CD14-positive monocyte (primary cell): ENCODE results near the gene DMAC1. TPM values are rescaled to one million over a fixed set of nuclear protein-coding genes. Genes with fewer than 3 reads are reported as not detected.

ENCODE experiments used
- DNase-seq, 3 donors: peaks; one replicate each; pipeline ENCODE4 v3.0.0-alpha.2; 2011 to 2022
- H2AFZ ChIP-seq: 2 replicates; pipeline ENCODE4 v1.6.0; 2012; ENCODE audit warnings: mild to moderate bottlenecking, low read depth, low read length, inconsistent platforms; ENCODE audit not compliant: insufficient read depth, poor library complexity, severe bottlenecking
- H3K27ac ChIP-seq, 2 donors: 1 replicate in 1 of 2; 2 replicates in 1 of 2; pipeline ENCODE4 v1.5.1; 2012 to 2013; ENCODE audit warnings: low read length in 2 of 2, control low read depth in 1 of 2, inconsistent platforms in 1 of 2, low read depth in 1 of 2, mild to moderate bottlenecking in 1 of 2
- H3K27me3 ChIP-seq, 2 donors: one replicate each; pipeline versions ENCODE4 v1.6.0 to v1.6.1; 2011 to 2013; ENCODE audit warnings: low read length in 2 of 2; ENCODE audit not compliant: control insufficient read depth in 2 of 2, insufficient read depth in 2 of 2
- H3K36me3 ChIP-seq, 2 donors: replicated peaks in 1 of 2; 1 replicate in 1 of 2; 2 replicates in 1 of 2; pipeline versions ENCODE4 v1.5.1 to v1.6.1; 2012 to 2013; ENCODE audit warnings: low read length in 2 of 2, control low read depth in 1 of 2, inconsistent platforms in 1 of 2, mild to moderate bottlenecking in 1 of 2; ENCODE audit not compliant: insufficient read depth in 2 of 2, control insufficient read depth in 1 of 2
- H3K4me1 ChIP-seq, 2 donors: 1 replicate in 1 of 2; 2 replicates in 1 of 2; pipeline versions ENCODE4 v1.5.1 to v1.6.1; 2012 to 2013; ENCODE audit warnings: low read length in 2 of 2, control low read depth in 1 of 2, inconsistent platforms in 1 of 2, mild to moderate bottlenecking in 1 of 2, moderate library complexity in 1 of 2; ENCODE audit not compliant: insufficient read depth in 2 of 2, control insufficient read depth in 1 of 2
- H3K4me2 ChIP-seq: replicated peaks from 2 replicates; pipeline ENCODE3; 2012; ENCODE audit warnings: low read length, moderate library complexity, mild to moderate bottlenecking; ENCODE audit not compliant: poor library complexity, severe bottlenecking; ENCODE audit errors: extremely low read depth
- H3K4me3 ChIP-seq, 3 experiments: fragments of 200-600 bp in 1 of 3; sonication (generic) in 1 of 3; replicated peaks in 1 of 3; 1 replicate in 2 of 3; 2 replicates in 1 of 3; pipeline ENCODE4 v1.5.1; 2011 to 2013; ENCODE audit warnings: low read length in 3 of 3, mild to moderate bottlenecking in 3 of 3, control low read depth in 2 of 3, low read depth in 2 of 3, inconsistent platforms in 1 of 3, moderate library complexity in 1 of 3
- H3K79me2 ChIP-seq: 2 replicates; pipeline ENCODE4 v1.6.0; 2012; ENCODE audit warnings: mild to moderate bottlenecking, control low read depth, inconsistent platforms, low read length, moderate library complexity; ENCODE audit not compliant: insufficient read depth
- H3K9ac ChIP-seq: 2 replicates; pipeline ENCODE4 v1.6.0; 2017; ENCODE audit warnings: low read length, mild to moderate bottlenecking; ENCODE audit not compliant: insufficient read depth, poor library complexity, severe bottlenecking
- H3K9me3 ChIP-seq, 2 donors: replicated peaks in 1 of 2; 1 replicate in 1 of 2; 2 replicates in 1 of 2; pipeline versions ENCODE4 v1.5.1 to v1.6.1; 2012 to 2013; ENCODE audit warnings: low read length in 2 of 2, control low read depth in 1 of 2; ENCODE audit not compliant: control insufficient read depth in 1 of 2, insufficient read depth in 1 of 2
- H4K20me1 ChIP-seq: 2 replicates; pipeline ENCODE4 v1.6.0; 2012; ENCODE audit warnings: mild to moderate bottlenecking, low read length, control low read depth, moderate library complexity; ENCODE audit not compliant: insufficient read depth
- H3K27ac Mint-ChIP-seq, 7 donors: one replicate each; pipeline ENCODE4 v1.8.0; 2020; ENCODE audit warnings: mild to moderate bottlenecking in 7 of 7, mixed read lengths in 7 of 7, moderate library complexity in 6 of 7, inconsistent platforms in 2 of 7
- H3K27me3 Mint-ChIP-seq, 3 donors: one replicate each; pipeline ENCODE4 v1.8.0; 2021 to 2022; ENCODE audit warnings: low read depth in 3 of 3, mild to moderate bottlenecking in 3 of 3, mixed read lengths in 3 of 3, moderate library complexity in 3 of 3, inconsistent platforms in 1 of 3
- H3K36me3 Mint-ChIP-seq, 2 donors: one replicate each; pipeline ENCODE4 v1.8.0; 2020; ENCODE audit warnings: mixed read lengths in 2 of 2, inconsistent platforms in 1 of 2, mild to moderate bottlenecking in 1 of 2
- H3K4me1 Mint-ChIP-seq: one replicate; pipeline ENCODE4 v1.8.0; 2020; ENCODE audit warnings: mild to moderate bottlenecking, mixed read lengths
- H3K4me3 Mint-ChIP-seq, 2 donors: one replicate each; pipeline ENCODE4 v1.8.0; 2020; ENCODE audit warnings: mild to moderate bottlenecking in 2 of 2, mixed read lengths in 2 of 2, moderate library complexity in 1 of 2
- H3K9me3 Mint-ChIP-seq, 7 donors: one replicate each; pipeline ENCODE4 v1.8.0; 2020 to 2022; ENCODE audit warnings: mixed read lengths in 7 of 7, mild to moderate bottlenecking in 6 of 7, moderate library complexity in 6 of 7, inconsistent platforms in 2 of 7
- CTCF ChIP-seq: fragments of 200-600 bp; IDR thresholded peaks from one replicate; pipeline ENCODE4 v1.8.0; 2022; ENCODE audit warnings: antibody characterized with exemption, mild to moderate bottlenecking
- WGBS: methylation state at CpG from one replicate; pipeline ENCODE4 v1.1.5; 2013; ENCODE audit warnings: missing lambda C conversion rate; ENCODE audit not compliant: insufficient coverage; 5-methylcytosine and 5-hydroxymethylcytosine counted together
- intact Hi-C, 2 donors: fragments of 100-400 bp; cut with micrococcal nuclease; formaldehyde crosslinking; loops; one replicate each; pipeline versions ENCODE4 v1.15.0 to v1.15.1; 2023
- polyA plus RNA-seq, 3 donors: library from polyadenylated mRNA; depleted of rRNA in 1 of 3; unstranded in 2 of 3; stranded (reverse) in 1 of 3; fragments of 300-500 nt in 2 of 3; fragments of >200 nt in 1 of 3; fragmentation: Illumina TruSeq in 2 of 3; gene quantifications; 1 replicate in 2 of 3; 2 replicates in 1 of 3; pipeline ENCODE4 v1.2.3, GENCODE V29; 2012 to 2021

The DMAC1 gene
- polyA plus RNA-seq, 3 donors, result 3.0 to 29.6 (median 25.4) TPM

GRCh38 chr9:7752481-7752880 lies 47.1 kb downstream of the DMAC1 start:
- Mint-ChIP-seq H3K36me3 (no peaks in the 10 kb centered on the region), H3K27me3 (peaks cover 0 to 1% (median 0%) of the 10 kb centered on the region in 3 donors), H3K4me1 (no peaks in the 10 kb centered on the region), H3K9me3 (peaks cover 0 to 3% (median 0%) of the 10 kb centered on the region in 7 donors), H3K4me3 (no peak overlapping the region), H3K27ac (no peak overlapping the region)
- Histone ChIP-seq H2AFZ (no peak overlapping the region), H3K79me2 (no peaks in the 10 kb centered on the region), H3K36me3 (no peaks in the 10 kb centered on the region), H3K27ac (no peak overlapping the region), H3K27me3 (no peaks in the 10 kb centered on the region), H4K20me1 (no peaks in the 10 kb centered on the region), H3K4me1 (no peaks in the 10 kb centered on the region), H3K4me2 (no peak overlapping the region), H3K9ac (no peak overlapping the region), H3K4me3 (no peak overlapping the region), H3K9me3 (no peaks in the 10 kb centered on the region)
- WGBS, result no CpG with 5 or more reads among the region's 2 CpGs
- intact Hi-C loops, result no loop called here
- TF ChIP-seq CTCF, result no peak
- DNase-seq, result no peak
